Measurements from ENCODE around the gene UNC50. TPM values are rescaled to one million over a fixed set of nuclear protein-coding genes. Genes with fewer than 3 reads are reported as not detected.

UNC50 gene
- total and polyA plus RNA-seq, 7 experiments from 2014 or later: 22.2 to 63.2 (median 41.1) TPM

DNA sequence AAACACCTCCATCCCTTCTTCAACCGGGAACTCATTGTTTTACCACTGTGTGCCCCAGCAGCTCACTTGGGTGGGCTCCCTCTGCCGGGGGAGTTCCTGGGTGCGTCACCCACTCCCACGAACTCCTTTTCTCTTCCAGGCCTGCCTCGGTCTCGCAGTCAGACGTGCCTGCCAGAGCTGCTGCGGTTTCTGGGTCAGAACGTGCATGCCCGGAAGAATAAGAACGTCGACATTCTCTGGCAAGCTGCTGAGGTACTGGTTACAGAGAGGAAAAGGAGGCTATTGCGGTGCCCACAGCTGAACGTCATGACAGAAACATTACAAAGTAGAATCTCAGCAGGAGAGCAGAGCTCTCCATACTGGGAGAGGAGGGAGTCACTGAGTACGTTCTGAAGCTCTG lies 35.7 kb upstream of the UNC50 start:
- Histone ChIP-seq H3K4me3 (ENCODE audit: low read length) (no peak overlapping the region), H3K4me1 (ENCODE audit: control insufficient read depth in 2 of 2, insufficient read depth in 2 of 2, low read length in 2 of 2) (no peaks in the 10 kb centered on the region), H3K9me3 (ENCODE audit: control insufficient read depth in 2 of 3, low read length in 3 of 3) (no peaks in the 10 kb centered on the region), H3K27ac (ENCODE audit: low read depth, low read length) (no peak overlapping the region), H3K36me3 (ENCODE audit: control insufficient read depth in 2 of 3, insufficient read depth in 3 of 3, low read length in 3 of 3) (peaks cover 0 to 100% (median 26%) of the 10 kb centered on the region in 3 experiments), H3K27me3 (ENCODE audit: control insufficient read depth in 2 of 2, insufficient read depth in 2 of 2, low read length in 2 of 2) (no peaks in the 10 kb centered on the region)
- H3K27ac Mint-ChIP-seq: peak overlapping the region in 4 of 9 donors; percentile 26 to 59 (median 49)
- intact Hi-C loops (cut with micrococcal nuclease): no loop called here
- DNase-seq: no peak
- H3K4me3 Mint-ChIP-seq: no peak overlapping the region
- ChIA-PET CTCF (interaction anchor here (0.6 kb wide), 2 partner anchors 24 to 156 kb away, joined by 3 to 7 read pairs; no protein-coding TSS in a partner anchor), POLR2A (no interaction called here)
- no peaks in the 10 kb centered on the region for H3K27me3 Mint-ChIP-seq
- ATAC-seq: no peak
- peaks cover 9 to 49% (median 14%) of the 10 kb centered on the region in 5 donors for H3K36me3 Mint-ChIP-seq
- peaks cover 0 to 12% (median 0%) of the 10 kb centered on the region in 7 donors for H3K4me1 Mint-ChIP-seq
- H3K9me3 Mint-ChIP-seq: peaks cover 0 to 5% (median 0%) of the 10 kb centered on the region in 11 donors

DNA sequence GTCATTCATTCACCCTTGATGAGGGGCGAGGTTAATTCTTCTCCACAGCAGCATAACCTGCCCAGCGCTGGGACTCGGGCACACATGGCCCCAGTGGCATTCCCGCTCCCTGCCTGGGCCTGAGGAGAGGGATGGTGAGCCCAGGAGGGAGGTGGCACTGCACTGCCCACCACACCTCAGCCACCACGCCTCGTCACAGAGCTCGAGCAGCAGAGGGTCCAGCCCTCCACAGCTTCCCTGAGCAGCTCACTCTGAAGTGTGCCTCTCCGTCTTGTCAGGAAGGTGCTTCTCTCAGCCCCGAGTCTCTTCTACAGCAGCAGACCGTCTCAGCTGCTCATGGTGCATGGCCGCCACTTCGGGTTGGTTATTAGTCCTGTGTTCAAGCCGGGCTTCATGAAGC lies 35.0 kb upstream of the UNC50 start:
- Mint-ChIP-seq H3K27ac (peak overlapping the region in 2 of 9 donors; percentile 40 to 63), H3K9me3 (peaks cover 0 to 5% (median 0%) of the 10 kb centered on the region in 11 donors), H3K36me3 (peaks cover 14 to 54% (median 18%) of the 10 kb centered on the region in 5 donors), H3K27me3 (no peaks in the 10 kb centered on the region), H3K4me1 (peaks cover 0 to 10% (median 0%) of the 10 kb centered on the region in 7 donors), H3K4me3 (no peak overlapping the region)
- Histone ChIP-seq H3K27me3 (ENCODE audit: control insufficient read depth in 2 of 2, insufficient read depth in 2 of 2, low read length in 2 of 2) (no peaks in the 10 kb centered on the region), H3K4me1 (ENCODE audit: control insufficient read depth in 2 of 2, insufficient read depth in 2 of 2, low read length in 2 of 2) (no peaks in the 10 kb centered on the region), H3K9me3 (ENCODE audit: control insufficient read depth in 2 of 3, low read length in 3 of 3) (no peaks in the 10 kb centered on the region), H3K36me3 (ENCODE audit: control insufficient read depth in 2 of 3, insufficient read depth in 3 of 3, low read length in 3 of 3) (peaks cover 0 to 100% (median 30%) of the 10 kb centered on the region in 3 experiments), H3K27ac (ENCODE audit: low read depth, low read length) (no peak overlapping the region), H3K4me3 (ENCODE audit: low read length) (no peak overlapping the region)
- POLR2A ChIA-PET: no interaction called here
- intact Hi-C loops (cut with micrococcal nuclease): no loop called here
- CTCF ChIA-PET: no interaction called here
- no peak for ATAC-seq
- DNase-seq: no peak

DNA sequence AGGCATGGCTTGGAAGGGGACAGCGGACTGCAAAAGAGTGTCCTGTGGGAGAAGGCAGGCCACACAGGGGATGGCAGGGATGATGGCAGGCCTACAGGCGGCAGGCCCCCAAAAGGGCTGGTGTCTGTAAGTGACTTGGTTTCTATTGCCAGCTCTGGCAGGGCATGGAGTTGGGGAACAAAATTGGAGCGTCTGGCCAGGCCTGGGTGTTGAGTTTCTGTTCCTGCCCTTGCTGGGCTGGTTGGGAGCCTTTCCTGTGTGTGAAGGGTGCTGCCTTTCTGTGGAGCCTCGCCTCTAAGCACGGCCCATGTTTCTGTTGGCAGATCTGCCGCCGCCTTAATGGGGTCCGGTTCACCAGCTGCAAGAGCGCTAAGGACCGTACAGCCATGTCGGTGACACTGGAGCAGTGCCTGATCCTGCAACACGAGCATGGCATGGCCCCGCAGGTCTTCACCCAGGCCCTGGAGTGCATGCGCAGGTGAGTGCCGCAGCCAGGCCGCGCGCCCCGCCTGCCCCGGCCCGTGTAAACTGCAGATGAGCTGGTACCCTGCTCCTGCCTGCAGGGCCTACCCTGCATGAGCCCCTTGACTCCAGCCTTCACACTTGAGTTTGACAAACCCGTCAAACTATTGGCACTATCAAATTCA lies 31.6 kb upstream of the UNC50 start:
- Histone ChIP-seq H3K27ac (ENCODE audit: low read depth, low read length) (no peak overlapping the region), H3K9me3 (ENCODE audit: control insufficient read depth in 2 of 3, low read length in 3 of 3) (no peaks in the 10 kb centered on the region), H3K4me3 (ENCODE audit: low read length) (no peak overlapping the region), H3K27me3 (ENCODE audit: control insufficient read depth in 2 of 2, insufficient read depth in 2 of 2, low read length in 2 of 2) (no peaks in the 10 kb centered on the region), H3K36me3 (ENCODE audit: control insufficient read depth in 2 of 3, insufficient read depth in 3 of 3, low read length in 3 of 3) (peaks cover 0 to 99% (median 16%) of the 10 kb centered on the region in 3 experiments), H3K4me1 (ENCODE audit: control insufficient read depth in 2 of 2, insufficient read depth in 2 of 2, low read length in 2 of 2) (no peaks in the 10 kb centered on the region)
- intact Hi-C loops (cut with micrococcal nuclease): no loop called here
- H3K36me3 Mint-ChIP-seq: peaks cover 7 to 46% (median 24%) of the 10 kb centered on the region in 5 donors
- ChIA-PET CTCF (no interaction called here), POLR2A (no interaction called here)
- no peak for DNase-seq
- peaks cover 0 to 1% (median 0%) of the 10 kb centered on the region in 11 donors for H3K9me3 Mint-ChIP-seq
- ATAC-seq: no peak
- H3K27me3 Mint-ChIP-seq: no peaks in the 10 kb centered on the region
- peaks cover 0 to 2% (median 0%) of the 10 kb centered on the region in 7 donors for H3K4me1 Mint-ChIP-seq
- H3K4me3 Mint-ChIP-seq: no peak overlapping the region
- H3K27ac Mint-ChIP-seq: peak overlapping the region in 2 of 9 donors; percentile 23 to 48

DNA sequence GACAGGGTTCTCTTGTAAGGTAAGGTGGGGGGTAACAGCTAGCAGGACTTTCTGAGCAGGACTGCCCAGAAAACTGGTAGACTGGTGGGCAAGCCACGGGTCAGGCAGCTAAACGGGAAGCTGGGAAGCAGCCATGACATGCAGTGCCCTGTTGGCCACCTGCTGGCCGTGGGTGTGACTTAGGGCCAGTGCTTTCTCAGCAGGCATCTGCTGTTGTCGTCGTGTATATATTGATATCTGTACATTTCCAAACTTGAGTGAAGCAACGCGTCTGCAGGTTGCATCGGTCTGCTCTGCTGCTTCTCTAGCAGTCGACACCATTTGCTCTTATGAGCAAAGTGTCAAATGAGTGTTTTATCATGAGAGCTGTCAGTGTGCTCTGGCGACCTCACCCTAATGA lies 31.1 kb upstream of the UNC50 start:
- Mint-ChIP-seq H3K36me3 (peaks cover 7 to 48% (median 24%) of the 10 kb centered on the region in 5 donors), H3K9me3 (peaks cover 0 to 1% (median 0%) of the 10 kb centered on the region in 11 donors)
- POLR2A ChIA-PET: no interaction called here

DNA sequence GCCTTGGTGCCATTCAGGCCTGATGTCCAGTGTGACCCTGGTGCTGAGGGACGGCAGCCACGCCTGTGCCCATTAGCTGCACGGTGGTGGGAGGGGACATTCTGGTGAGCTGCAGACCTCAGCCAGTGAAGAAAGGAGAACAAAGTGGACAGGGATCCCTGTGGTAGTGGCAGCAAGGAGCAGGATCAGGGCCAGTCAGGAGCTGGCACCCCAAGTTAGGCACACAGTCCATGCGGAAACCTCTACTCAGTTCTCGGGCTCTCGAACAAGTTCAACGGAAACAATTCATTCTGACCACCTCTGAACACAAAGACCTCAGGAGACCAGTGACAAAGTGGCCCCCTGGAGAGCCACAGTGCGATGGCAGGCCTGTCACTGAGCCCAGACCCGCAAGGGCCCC lies 30.2 kb upstream of the UNC50 start:
- Mint-ChIP-seq H3K27me3 (no peaks in the 10 kb centered on the region), H3K9me3 (peaks cover 0 to 1% (median 0%) of the 10 kb centered on the region in 11 donors), H3K27ac (peak overlapping the region in 3 of 9 donors; percentile 29 to 46 (median 46)), H3K4me1 (no peaks in the 10 kb centered on the region), H3K4me3 (no peak overlapping the region), H3K36me3 (peaks cover 7 to 55% (median 25%) of the 10 kb centered on the region in 5 donors)
- no peaks in the 10 kb centered on the region for H3K27me3 ChIP-seq (ENCODE audit: control insufficient read depth in 2 of 2, insufficient read depth in 2 of 2, low read length in 2 of 2)
- no peaks in the 10 kb centered on the region for H3K4me1 ChIP-seq (ENCODE audit: control insufficient read depth in 2 of 2, insufficient read depth in 2 of 2, low read length in 2 of 2)
- H3K4me3 ChIP-seq (ENCODE audit: low read length): no peak overlapping the region
- no peaks in the 10 kb centered on the region for H3K9me3 ChIP-seq (ENCODE audit: control insufficient read depth in 2 of 3, low read length in 3 of 3)
- POLR2A ChIA-PET: no interaction called here
- DNase-seq (no peak), ATAC-seq (no peak)
- CTCF ChIA-PET: no interaction called here
- intact Hi-C loops (cut with micrococcal nuclease): no loop called here
- H3K36me3 ChIP-seq (ENCODE audit: control insufficient read depth in 2 of 3, insufficient read depth in 3 of 3, low read length in 3 of 3): peaks cover 0 to 98% (median 17%) of the 10 kb centered on the region in 3 experiments
- H3K27ac ChIP-seq (ENCODE audit: low read depth, low read length): no peak overlapping the region

More for the DNA sequence above, 31.1 kb upstream of the UNC50 start:
- Mint-ChIP-seq H3K4me1 (peaks cover 0 to 2% (median 0%) of the 10 kb centered on the region in 7 donors), H3K27me3 (no peaks in the 10 kb centered on the region), H3K4me3 (no peak overlapping the region), H3K27ac (peak overlapping the region in 1 of 9 donors; percentile 48)
- peaks cover 0 to 99% (median 16%) of the 10 kb centered on the region in 3 experiments for H3K36me3 ChIP-seq (ENCODE audit: control insufficient read depth in 2 of 3, insufficient read depth in 3 of 3, low read length in 3 of 3)
- H3K27ac ChIP-seq (ENCODE audit: low read depth, low read length): no peak overlapping the region
- DNase-seq (no peak), ATAC-seq (no peak)
- no peaks in the 10 kb centered on the region for H3K27me3 ChIP-seq (ENCODE audit: control insufficient read depth in 2 of 2, insufficient read depth in 2 of 2, low read length in 2 of 2)
- CTCF ChIA-PET: no interaction called here
- H3K4me1 ChIP-seq (ENCODE audit: control insufficient read depth in 2 of 2, insufficient read depth in 2 of 2, low read length in 2 of 2): no peaks in the 10 kb centered on the region
- no peak overlapping the region for H3K4me3 ChIP-seq (ENCODE audit: low read length)
- intact Hi-C loops (cut with micrococcal nuclease): no loop called here
- no peaks in the 10 kb centered on the region for H3K9me3 ChIP-seq (ENCODE audit: control insufficient read depth in 2 of 3, low read length in 3 of 3)

DNA sequence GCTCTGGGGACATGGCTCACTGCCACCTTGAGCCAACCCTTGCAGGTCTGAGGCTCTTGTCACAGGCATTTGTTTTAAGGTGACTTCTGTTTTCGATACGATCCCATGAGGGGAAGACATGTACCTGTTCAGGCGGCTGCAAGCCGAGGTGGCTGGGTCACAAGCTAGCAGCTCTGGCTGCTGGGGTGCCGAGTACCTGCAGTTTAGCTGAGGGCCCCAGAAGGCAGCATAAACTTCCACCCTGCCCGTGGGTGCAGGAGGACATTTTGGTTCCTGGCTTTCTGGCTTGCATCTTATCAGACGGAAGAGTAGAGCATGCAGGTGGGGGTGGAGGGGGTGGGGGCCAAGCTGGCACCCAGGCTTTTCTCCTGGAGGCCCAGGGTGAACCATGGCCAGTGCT lies 28.5 kb upstream of the UNC50 start:
- no peaks in the 10 kb centered on the region for H3K27me3 Mint-ChIP-seq
- Histone ChIP-seq H3K27me3 (ENCODE audit: control insufficient read depth in 2 of 2, insufficient read depth in 2 of 2, low read length in 2 of 2) (no peaks in the 10 kb centered on the region), H3K36me3 (ENCODE audit: control insufficient read depth in 2 of 3, insufficient read depth in 3 of 3, low read length in 3 of 3) (peaks cover 0 to 98% (median 28%) of the 10 kb centered on the region in 3 experiments), H3K27ac (ENCODE audit: low read depth, low read length) (no peak overlapping the region), H3K4me1 (ENCODE audit: control insufficient read depth in 2 of 2, insufficient read depth in 2 of 2, low read length in 2 of 2) (no peaks in the 10 kb centered on the region), H3K4me3 (ENCODE audit: low read length) (no peak overlapping the region), H3K9me3 (ENCODE audit: control insufficient read depth in 2 of 3, low read length in 3 of 3) (no peaks in the 10 kb centered on the region)
- CTCF ChIA-PET: interaction anchor here (1.7 to 1.8 kb wide), 2 partner anchors 10 to 11 kb away, joined by 3 to 5 read pairs; no protein-coding TSS in a partner anchor
- peaks cover 7 to 59% (median 27%) of the 10 kb centered on the region in 5 donors for H3K36me3 Mint-ChIP-seq
- H3K27ac Mint-ChIP-seq: peak overlapping the region in 4 of 9 donors; percentile 43 to 65 (median 55)
- ATAC-seq (no peak), DNase-seq (no peak)
- no peaks in the 10 kb centered on the region for H3K4me1 Mint-ChIP-seq
- H3K4me3 Mint-ChIP-seq: no peak overlapping the region
- POLR2A ChIA-PET: no interaction called here
- intact Hi-C loops (cut with micrococcal nuclease): no loop called here
- peaks cover 0 to 1% (median 0%) of the 10 kb centered on the region in 11 donors for H3K9me3 Mint-ChIP-seq
